ENCODE results near the gene BTNL3. TPM values are rescaled to one million over a fixed set of nuclear protein-coding genes. Genes with fewer than 3 reads are reported as not detected.

Gene BTNL3
- polyA plus RNA-seq, 2 of the 4 experiments (the other 2 are of a cell fraction): not detected

GRCh38 chr5:181051841-181052671 is 63.4 kb downstream of the BTNL3 start:
- TF ChIP-seq ESRRA (IDR thresholded peaks at IDR 0.05; ENCODE audit: borderline replicate concordance, low read length) (no peak), RNF2 (IDR thresholded peaks at IDR 0.05; ENCODE audit: borderline replicate concordance, low read depth) (0 out of 2 replicates have a peak, but pooled peaks have one; percentile 66)
- POLR2A ChIA-PET: no interaction called here
- Histone ChIP-seq H3K4me2 (peak overlapping the region; percentile 93), H3K4me1 (no peaks in the 10 kb centered on the region), H3K9me3 (no peaks in the 10 kb centered on the region), H3K4me3 (peak overlapping the region; percentile 83), H3K27ac (peak overlapping the region; percentile 78 to 82; a peak in 4 of 6 replicates)
- ATAC-seq (no peak), DNase-seq (ENCODE audit: low read depth in 1 of 2, low spot score in 1 of 2) (no peak), FAIRE-seq (no peak)
- CTCF ChIA-PET: no interaction called here
- 67% methylated on average over 27 of the region's 27 CpGs for WGBS (ENCODE audit: missing lambda C conversion rate)

GRCh38 chr5:181052672-181053487 is 64.2 kb downstream of the BTNL3 start:
- TF ChIP-seq PHF8 (IDR thresholded peaks at IDR 0.05; ENCODE audit: borderline replicate concordance, low read depth): 0 out of 2 replicates have a peak, but pooled peaks have one; percentile 13
- no peak for TF ChIP-seq HMGXB4 (CRISPR knock-in tag; IDR thresholded peaks at IDR 0.05; ENCODE audit: borderline replicate concordance)
- no peak for TF ChIP-seq ATOH8 (CRISPR knock-in tag; IDR thresholded peaks at IDR 0.05; ENCODE audit: low read depth)
- peak; percentile 98 for TF ChIP-seq E2F6 (IDR thresholded peaks at IDR 0.05; ENCODE audit: borderline replicate concordance, low read depth)
- TF ChIP-seq GATA3 (IDR thresholded peaks at IDR 0.05; ENCODE audit: borderline replicate concordance): no peak
- TF ChIP-seq ELK1 (IDR thresholded peaks at IDR 0.05; ENCODE audit: low read depth, low read length): no peak
- no peak for TF ChIP-seq ZFP36 (IDR thresholded peaks at IDR 0.05; ENCODE audit: borderline replicate concordance, partially characterized antibody)
- no peak for TF ChIP-seq REST (IDR thresholded peaks at IDR 0.05)
- TF ChIP-seq MAZ (IDR thresholded peaks at IDR 0.05; ENCODE audit: borderline replicate concordance, low read depth, low read length): no peak
- TF ChIP-seq NR3C1 (IDR thresholded peaks at IDR 0.05): no peak
- TF ChIP-seq CEBPB (IDR thresholded peaks at IDR 0.05): no peak
- no peak for TF ChIP-seq HEYL (CRISPR knock-in tag; IDR thresholded peaks at IDR 0.05)
- TF ChIP-seq MAX (IDR thresholded peaks at IDR 0.05): peak; percentile 98
- no peak for TF ChIP-seq CBX8 (IDR thresholded peaks at IDR 0.05)
- peak in 1 of 2 experiments; percentile 56; a peak in 2 of 5 replicates for TF ChIP-seq JUN (IDR thresholded peaks at IDR 0.05)
- H3K4me1 ChIP-seq: no peaks in the 10 kb centered on the region
- peak overlapping the region; percentile 78 to 82 for H3K27ac ChIP-seq
- ATAC-seq (peak; percentile 62 to 69; a peak in 5 of 6 replicates), DNase-seq (ENCODE audit: low read depth in 1 of 2, low spot score in 1 of 2) (peak; percentile 38 to 54), FAIRE-seq (no peak)
- peak overlapping the region; percentile 93 for H3K4me2 ChIP-seq
- no peaks in the 10 kb centered on the region for H3K9me3 ChIP-seq
- H3K4me3 ChIP-seq: peak overlapping the region; percentile 83
- CTCF ChIA-PET: interaction anchor here (0.6 to 1.7 kb wide), 3 partner anchors 9 to 38 kb away, joined by 3 to 7 read pairs (median 3); no protein-coding TSS in a partner anchor
- POLR2A ChIA-PET: no interaction called here
- 2% methylated on average over 17 of the region's 120 CpGs for WGBS (ENCODE audit: missing lambda C conversion rate)

Measured in A549 (cell line).